ENCODE results near the gene KCTD8.

KCTD8 gene

GRCh38 chr4:44447563-44448504 is 775 bp downstream of the KCTD8 start:
- H3K27ac ChIP-seq = peak overlapping the region; percentile 59
- ChIA-PET POLR2A (ENCODE audit: low non-redundant PET) (no interaction called here), CTCF (interaction anchor here (0.5 to 1.4 kb wide), 4 partner anchors 16 to 670 kb away, joined by 3 to 4 read pairs (median 4); no protein-coding TSS in a partner anchor)

DNA sequence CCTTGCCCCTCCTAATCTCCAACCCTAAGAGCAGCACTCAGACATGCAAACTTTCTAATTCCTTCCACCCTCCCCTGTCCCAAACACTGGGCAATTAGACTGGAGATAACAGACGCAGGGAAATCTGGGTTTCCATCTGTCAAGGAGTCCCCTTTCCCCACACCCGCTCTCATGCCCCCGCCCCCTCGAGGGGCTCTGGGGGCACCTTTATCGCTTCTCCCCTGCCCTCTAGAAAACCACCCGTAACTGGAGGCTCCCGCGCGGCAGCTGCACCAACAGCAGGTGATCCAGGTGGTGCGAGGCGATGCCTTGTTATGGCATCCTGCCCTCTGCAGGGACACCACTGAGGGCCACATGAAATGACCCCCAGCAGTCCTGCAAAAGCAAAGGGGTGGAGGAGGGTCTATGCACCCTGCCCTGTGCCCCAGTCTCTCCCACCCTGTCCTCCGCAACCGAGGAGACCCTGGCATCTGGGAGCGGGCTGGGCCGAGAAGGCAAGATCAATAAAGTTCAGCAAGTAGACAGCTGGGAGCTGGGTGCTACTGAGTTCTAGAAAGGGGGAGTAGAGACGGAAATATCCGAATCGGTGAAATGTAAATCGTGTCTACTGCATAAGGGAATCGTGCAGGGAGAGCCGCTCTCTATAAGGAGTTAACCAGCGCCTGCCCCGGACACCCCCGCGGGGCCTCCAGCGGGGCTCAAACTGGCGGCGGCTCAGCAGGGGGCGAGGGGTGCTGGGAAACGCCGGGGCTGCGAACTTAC is 1.6 kb downstream of the KCTD8 start:
- peak; percentile 4 for DNase-seq (ENCODE audit: low spot score)
- TF ChIP-seq CTCF (conservative IDR thresholded peaks at IDR 0.05; ENCODE audit: low read depth) = no peak
- ChIA-PET CTCF (interaction anchor here (0.7 kb wide), 1 partner anchor 39 kb away, joined by 3 read pairs; no protein-coding TSS in a partner anchor), POLR2A (ENCODE audit: low non-redundant PET) (no interaction called here)
- no peak overlapping the region for H3K27ac ChIP-seq

More at GRCh38 chr4:44447563-44448504, 775 bp downstream of the KCTD8 start:
- no peak for TF ChIP-seq CTCF (conservative IDR thresholded peaks at IDR 0.05; ENCODE audit: low read depth)
- peak; percentile 16 for DNase-seq (ENCODE audit: low spot score)

DNA sequence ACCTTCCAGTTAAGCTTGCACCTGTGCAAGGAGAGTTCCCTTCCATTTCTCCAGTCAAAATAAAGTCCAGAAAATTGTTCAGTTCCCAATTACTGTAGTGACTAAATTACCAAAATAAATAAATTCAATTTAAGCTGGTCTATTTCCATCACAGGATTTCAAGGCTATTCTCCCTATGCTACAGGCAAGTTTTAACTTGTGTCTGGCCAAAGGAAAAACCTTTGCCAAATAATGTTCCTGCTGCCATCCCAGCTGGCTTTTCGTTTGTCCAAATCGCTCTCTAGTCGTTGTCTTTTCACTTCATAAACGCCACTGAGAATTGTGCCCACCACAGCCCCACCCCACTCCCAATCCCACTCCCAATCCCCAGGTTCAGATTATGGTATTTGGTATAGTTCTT is 2.4 kb downstream of the KCTD8 start:
- ChIA-PET POLR2A (ENCODE audit: low non-redundant PET) (no interaction called here), CTCF (interaction anchor here (0.6 to 0.7 kb wide), 2 partner anchors 39 to 177 kb away, joined by 3 to 5 read pairs; no protein-coding TSS in a partner anchor)
- no peak overlapping the region for H3K27ac ChIP-seq
- DNase-seq (ENCODE audit: low spot score) = peak; percentile 3
- no peak for TF ChIP-seq CTCF (conservative IDR thresholded peaks at IDR 0.05; ENCODE audit: low read depth)

DNA sequence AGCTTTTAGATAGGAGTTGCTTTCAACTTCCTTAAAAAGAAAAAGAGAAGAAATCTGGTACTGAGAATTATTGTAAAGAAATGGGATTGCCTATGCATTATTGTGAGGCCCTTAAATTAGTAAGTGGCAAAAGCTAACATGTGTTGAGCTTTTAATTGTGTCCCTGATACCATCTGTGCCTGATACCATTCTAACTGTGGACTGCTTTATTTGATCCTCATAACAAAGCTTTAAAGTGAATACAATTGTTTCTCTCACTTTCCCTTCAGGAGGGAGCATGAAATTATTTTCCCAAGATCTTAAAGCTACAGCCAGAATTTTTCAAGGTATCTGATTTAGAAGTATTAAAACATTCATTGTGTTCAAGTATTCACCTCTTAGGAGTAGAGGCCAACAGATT is 9.9 kb downstream of the KCTD8 start:
- no peak for DNase-seq (ENCODE audit: low spot score)
- ChIA-PET POLR2A (ENCODE audit: low non-redundant PET) (no interaction called here), CTCF (no interaction called here)
- H3K27ac ChIP-seq = no peak overlapping the region
- no peak for TF ChIP-seq CTCF (conservative IDR thresholded peaks at IDR 0.05; ENCODE audit: low read depth)

GRCh38 chr4:44434247-44434646 is 14.4 kb downstream of the KCTD8 start:
- CTCF ChIA-PET = no interaction called here

More at GRCh38 chr4:44434247-44434646, 14.4 kb downstream of the KCTD8 start:
- POLR2A ChIA-PET (ENCODE audit: low non-redundant PET) = no interaction called here
- no peak overlapping the region for H3K27ac ChIP-seq
- no peak for TF ChIP-seq CTCF (conservative IDR thresholded peaks at IDR 0.05; ENCODE audit: low read depth)
- DNase-seq (ENCODE audit: low spot score) = no peak

All from RWPE1 (cell line).